KMS-11 (cell line): ENCODE data around the gene GPC2.
"Not testable (repeated sequence)": the region's sequence is repeated elsewhere in the genome, so short reads cannot be mapped to it uniquely, and the experiment has no call there.

Source experiments
- H2AFZ ChIP-seq: fragments of 200-600 bp; sonication (generic); 2 replicates; pipeline ENCODE4 v1.6.1; 2016; ENCODE audit warnings: antibody characterized with exemption, mixed run types, low read depth
- H3K27ac ChIP-seq: fragments of 200-600 bp; sonication (generic); 2 replicates; pipeline ENCODE4 v1.6.1; 2016; ENCODE audit warnings: mild to moderate bottlenecking, mixed run types
- H3K27me3 ChIP-seq: fragments of 200-600 bp; sonication (generic); 2 replicates; pipeline ENCODE4 v1.6.1; 2017; ENCODE audit warnings: mild to moderate bottlenecking, low read depth, mixed run types, moderate library complexity; ENCODE audit not compliant: insufficient read depth
- H3K36me3 ChIP-seq: fragments of 200-600 bp; sonication (generic); 2 replicates; pipeline ENCODE4 v1.6.1; 2017; ENCODE audit warnings: mild to moderate bottlenecking, mixed run types; ENCODE audit not compliant: insufficient read depth
- H3K4me1 ChIP-seq: fragments of 200-600 bp; sonication (generic); 2 replicates; pipeline ENCODE4 v1.6.1; 2016; ENCODE audit warnings: mild to moderate bottlenecking, low read depth, mixed run types; ENCODE audit not compliant: poor library complexity, severe bottlenecking
- H3K4me2 ChIP-seq: fragments of 200-600 bp; sonication (generic); 2 replicates; pipeline ENCODE4 v1.7.0; 2016; ENCODE audit warnings: mild to moderate bottlenecking, mixed run types
- H3K4me3 ChIP-seq: fragments of 200-600 bp; sonication (generic); IDR thresholded peaks from 2 replicates; pipeline ENCODE4 v1.6.1; 2017; ENCODE audit warnings: low read depth, low read length, mixed read lengths; ENCODE audit not compliant: insufficient read depth
- H3K79me2 ChIP-seq: fragments of 200-600 bp; sonication (generic); 2 replicates; pipeline ENCODE4 v1.6.1; 2016; ENCODE audit warnings: low read depth, mixed run types; ENCODE audit not compliant: insufficient read depth
- H3K9ac ChIP-seq: fragments of 200-600 bp; sonication (generic); 2 replicates; pipeline ENCODE4 v1.6.1; 2016; ENCODE audit warnings: mild to moderate bottlenecking, mixed run types
- H4K20me1 ChIP-seq: fragments of 200-600 bp; sonication (generic); 2 replicates; pipeline ENCODE4 v1.6.1; 2016; ENCODE audit warnings: mild to moderate bottlenecking, mixed run types; ENCODE audit not compliant: insufficient read depth
- TF ChIP-seq, protein P1 (sequence below): fragments of 200-600 bp; sonication (generic); conservative IDR thresholded peaks from 2 replicates; pipeline ENCODE4 v1.6.1; 2017; ENCODE audit warnings: low read depth, mild to moderate bottlenecking, antibody characterized with exemption, low read length, moderate library complexity, mixed read lengths

GPC2 gene, protein sequence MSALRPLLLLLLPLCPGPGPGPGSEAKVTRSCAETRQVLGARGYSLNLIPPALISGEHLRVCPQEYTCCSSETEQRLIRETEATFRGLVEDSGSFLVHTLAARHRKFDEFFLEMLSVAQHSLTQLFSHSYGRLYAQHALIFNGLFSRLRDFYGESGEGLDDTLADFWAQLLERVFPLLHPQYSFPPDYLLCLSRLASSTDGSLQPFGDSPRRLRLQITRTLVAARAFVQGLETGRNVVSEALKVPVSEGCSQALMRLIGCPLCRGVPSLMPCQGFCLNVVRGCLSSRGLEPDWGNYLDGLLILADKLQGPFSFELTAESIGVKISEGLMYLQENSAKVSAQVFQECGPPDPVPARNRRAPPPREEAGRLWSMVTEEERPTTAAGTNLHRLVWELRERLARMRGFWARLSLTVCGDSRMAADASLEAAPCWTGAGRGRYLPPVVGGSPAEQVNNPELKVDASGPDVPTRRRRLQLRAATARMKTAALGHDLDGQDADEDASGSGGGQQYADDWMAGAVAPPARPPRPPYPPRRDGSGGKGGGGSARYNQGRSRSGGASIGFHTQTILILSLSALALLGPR

DNA sequence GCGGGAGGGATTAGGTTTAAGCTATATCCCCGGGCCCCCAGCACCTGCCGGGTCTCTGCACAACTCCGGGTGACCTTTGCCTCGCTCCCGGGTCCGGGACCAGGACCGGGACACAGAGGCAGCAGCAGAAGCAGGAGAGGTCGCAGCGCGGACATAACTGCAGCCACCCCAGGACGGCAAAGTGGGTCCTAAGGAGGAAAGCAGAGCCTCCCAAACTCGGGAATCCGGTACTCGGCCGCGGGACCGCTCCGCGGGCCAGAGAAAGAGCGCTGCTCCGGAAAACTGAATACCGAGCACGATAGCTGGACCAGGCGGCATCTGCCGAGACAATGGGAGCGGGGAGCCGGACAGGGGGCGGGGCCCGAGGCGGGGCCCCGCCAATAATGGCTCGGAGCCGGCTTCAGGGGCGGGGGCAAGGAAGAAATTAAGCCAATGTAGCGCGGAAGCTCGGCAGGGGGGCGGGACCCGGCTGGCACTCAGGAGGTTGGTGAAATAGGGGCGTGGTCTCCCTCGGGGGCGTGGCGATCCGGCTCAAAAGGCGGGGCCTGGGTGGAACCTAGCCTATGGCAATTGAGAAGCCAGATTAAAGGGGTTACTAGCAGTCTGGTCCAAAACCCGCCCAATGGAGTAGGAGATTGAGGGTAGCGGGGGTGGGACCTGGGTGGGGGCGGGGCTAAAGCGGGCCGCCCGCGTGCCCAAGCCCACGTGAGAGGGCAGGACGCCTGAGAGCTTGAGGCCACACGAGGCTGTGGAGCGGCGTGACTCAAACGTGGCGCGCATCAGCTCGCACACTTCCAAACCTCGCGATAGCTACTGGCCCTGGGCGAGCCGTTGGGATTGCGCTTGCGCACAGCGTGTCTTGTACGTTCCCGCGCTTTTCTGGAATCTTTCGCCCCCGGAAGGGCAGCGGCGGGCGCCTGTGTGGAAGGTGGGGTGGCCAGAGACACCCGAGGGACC lies at the start of gene GPC2, which contains the start of gene STAG3:
TSS of gene GPC2 (minus strand) at position 337 of the 957 bp plus-strand sequence. CDS start at position 155, 182 bp downstream.
TSS of gene STAG3 (plus strand) at position 874 of the 957 bp plus-strand sequence. CDS start 2,639 bp downstream, outside the sequence.
- Histone ChIP-seq H3K9ac (no peak within 1 kb of the TSS; the same call in 1 of the 2 replicates), H3K27me3 (peaks cover 41% of the 10 kb centered on the region), H3K36me3 (no peaks in the 10 kb centered on the region), H3K79me2 (no peaks in the 10 kb centered on the region), H2AFZ (peak within 1 kb of the TSS; percentile 100), H3K27ac (no peak within 1 kb of the TSS), H3K4me2 (peak within 1 kb of the TSS; percentile 100), H4K20me1 (no peaks in the 10 kb centered on the region), H3K4me1 (peaks cover 3% of the 10 kb centered on the region), H3K4me3 (no peak within 1 kb of the TSS)
- TF ChIP-seq, protein P1, sequence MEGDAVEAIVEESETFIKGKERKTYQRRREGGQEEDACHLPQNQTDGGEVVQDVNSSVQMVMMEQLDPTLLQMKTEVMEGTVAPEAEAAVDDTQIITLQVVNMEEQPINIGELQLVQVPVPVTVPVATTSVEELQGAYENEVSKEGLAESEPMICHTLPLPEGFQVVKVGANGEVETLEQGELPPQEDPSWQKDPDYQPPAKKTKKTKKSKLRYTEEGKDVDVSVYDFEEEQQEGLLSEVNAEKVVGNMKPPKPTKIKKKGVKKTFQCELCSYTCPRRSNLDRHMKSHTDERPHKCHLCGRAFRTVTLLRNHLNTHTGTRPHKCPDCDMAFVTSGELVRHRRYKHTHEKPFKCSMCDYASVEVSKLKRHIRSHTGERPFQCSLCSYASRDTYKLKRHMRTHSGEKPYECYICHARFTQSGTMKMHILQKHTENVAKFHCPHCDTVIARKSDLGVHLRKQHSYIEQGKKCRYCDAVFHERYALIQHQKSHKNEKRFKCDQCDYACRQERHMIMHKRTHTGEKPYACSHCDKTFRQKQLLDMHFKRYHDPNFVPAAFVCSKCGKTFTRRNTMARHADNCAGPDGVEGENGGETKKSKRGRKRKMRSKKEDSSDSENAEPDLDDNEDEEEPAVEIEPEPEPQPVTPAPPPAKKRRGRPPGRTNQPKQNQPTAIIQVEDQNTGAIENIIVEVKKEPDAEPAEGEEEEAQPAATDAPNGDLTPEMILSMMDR, result no peak

DNA sequence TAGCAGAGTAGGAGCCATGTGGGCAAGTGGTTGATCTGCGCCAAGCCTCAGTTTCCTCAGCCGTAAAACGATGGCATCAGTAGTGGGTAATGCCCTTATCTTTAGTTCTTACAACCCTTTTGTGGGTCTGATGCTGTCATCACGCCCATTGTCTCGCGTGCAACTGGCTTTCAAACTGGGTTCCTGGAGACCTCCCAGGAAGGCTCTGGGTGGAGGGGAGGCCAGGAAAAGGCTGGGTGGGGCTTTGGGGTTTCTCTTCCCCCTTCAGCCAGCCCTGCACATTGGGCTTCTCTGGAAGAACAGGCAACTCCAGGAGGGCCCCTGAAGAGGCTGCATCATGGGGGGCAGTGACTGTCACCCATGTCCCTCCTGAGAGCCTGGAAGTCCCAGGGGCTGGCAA lies 47.7 kb upstream of the GPC2 start:
- H4K20me1 ChIP-seq, H3K27me3 ChIP-seq, H3K27ac ChIP-seq, H3K36me3 ChIP-seq, H2AFZ ChIP-seq, H3K4me2 ChIP-seq, H3K4me3 ChIP-seq, H3K79me2 ChIP-seq, H3K9ac ChIP-seq: not testable (repeated sequence)
- peaks cover 26% of the 10 kb centered on the region for H3K4me1 ChIP-seq

DNA sequence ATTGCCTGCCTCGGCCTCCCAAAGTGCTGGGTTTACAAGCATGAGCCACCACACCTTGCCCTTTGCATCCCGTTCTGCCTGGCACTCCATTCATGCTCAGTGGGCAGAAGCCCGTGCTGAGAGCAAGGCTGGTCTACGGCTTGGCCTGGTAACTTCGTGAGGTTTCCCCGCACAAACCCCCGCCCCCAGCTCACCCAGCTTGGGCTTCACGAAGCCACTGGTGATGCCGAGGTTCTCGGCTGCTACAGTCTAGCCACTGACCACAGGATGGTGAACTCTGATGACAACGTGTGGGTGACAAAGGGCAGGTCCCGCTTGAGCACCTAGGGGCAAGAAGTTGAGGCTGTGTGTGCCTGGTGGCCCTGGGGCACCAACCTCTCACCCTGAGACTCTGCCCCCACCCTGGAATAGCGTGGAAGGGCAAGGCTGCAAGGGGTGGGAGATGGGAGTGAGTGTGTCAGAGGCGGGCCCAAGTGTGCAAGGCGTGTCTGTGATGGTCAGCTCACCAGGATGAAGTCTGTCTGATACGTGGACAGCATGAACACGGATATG lies 46.3 kb upstream of the GPC2 start:
- not testable (repeated sequence) for H3K27ac ChIP-seq, H4K20me1 ChIP-seq, H3K4me3 ChIP-seq, H2AFZ ChIP-seq, H3K79me2 ChIP-seq, H3K4me2 ChIP-seq, H3K27me3 ChIP-seq, H3K9ac ChIP-seq, H3K36me3 ChIP-seq
- H3K4me1 ChIP-seq, result peaks cover 33% of the 10 kb centered on the region

DNA sequence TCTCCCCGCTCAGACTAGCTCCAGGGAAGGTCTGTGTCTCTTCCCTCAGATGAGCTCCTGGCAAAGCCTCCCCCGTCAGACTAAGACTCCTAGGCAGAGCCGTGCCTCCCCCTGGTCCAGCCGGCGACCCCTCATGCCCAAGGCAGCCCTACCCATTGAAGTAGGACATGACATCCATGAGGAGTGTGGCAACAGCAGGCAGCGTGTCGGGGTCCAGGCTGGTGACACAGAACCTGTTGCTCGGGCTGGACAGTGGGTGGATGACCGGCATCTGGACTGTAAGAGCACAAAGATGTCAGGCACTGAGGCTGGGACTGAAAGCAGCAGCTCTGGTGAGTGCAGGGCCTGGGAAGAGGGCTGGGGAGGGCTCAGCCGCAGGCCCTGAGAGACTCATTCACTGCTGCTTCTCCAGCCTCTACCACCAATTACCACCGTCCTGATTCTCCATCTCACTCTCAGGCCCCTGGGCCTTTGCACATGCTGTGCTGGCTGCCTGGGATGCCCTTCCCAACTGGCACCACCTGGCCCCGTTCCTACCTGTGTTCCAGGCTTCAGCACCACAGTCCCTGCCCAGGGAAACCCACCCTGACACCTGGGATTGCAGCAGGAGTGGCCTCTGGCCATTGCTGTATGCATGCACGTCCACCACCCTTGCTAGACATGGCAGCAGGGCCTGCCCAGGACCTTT lies 45.4 kb upstream of the GPC2 start:
- no peak overlapping the region for H2AFZ ChIP-seq
- no peaks in the 10 kb centered on the region for H3K36me3 ChIP-seq
- H3K4me2 ChIP-seq, result no peak overlapping the region
- TF ChIP-seq, protein P1, result no peak
- peaks cover 33% of the 10 kb centered on the region for H3K4me1 ChIP-seq
- no peak overlapping the region for H3K4me3 ChIP-seq
- no peaks in the 10 kb centered on the region for H3K79me2 ChIP-seq
- H4K20me1 ChIP-seq, result no peaks in the 10 kb centered on the region
- no peak overlapping the region for H3K27ac ChIP-seq
- H3K9ac ChIP-seq, result no peak overlapping the region
- no peaks in the 10 kb centered on the region for H3K27me3 ChIP-seq
